WTC11 (cell line): ENCODE measurements around the gene TRIP13. TPM values are rescaled to one million over a fixed set of nuclear protein-coding genes. Genes with fewer than 3 reads are reported as not detected.
A peak's percentile ranks its signal among the peaks of the same experiment; 100 is the strongest.

Experiments
- ATAC-seq: fragments of 200-7000 bp; cut with Tn5 transposase; 2 replicates; pipeline ENCODE4 v1.10.0; 2021; ENCODE audit warnings: mild to moderate bottlenecking, moderate library complexity
- CTCF ChIA-PET: fragments of 300-600 bp; sonication (Branson Sonifier 250); formaldehyde crosslinking; loops from one replicate; lab custom pipeline; 2021; ENCODE audit warnings: antibody characterized with exemption; lab: Charles Lee
- POLR2A ChIA-PET: fragments of 350-600 bp; sonication (Branson Sonifier 250); formaldehyde crosslinking; loops from one replicate; lab custom pipeline; 2021; ENCODE audit warnings: antibody characterized with exemption; lab: Charles Lee
- DNase-seq: peaks from one replicate; pipeline ENCODE4 v3.0.0; 2021; ENCODE audit warnings: low spot score
- H3K27ac Mint-ChIP-seq: 2 replicates; pipeline ENCODE4 v1.8.0; 2021; ENCODE audit warnings: mixed read lengths
- H3K27me3 Mint-ChIP-seq: 2 replicates; pipeline ENCODE4 v1.8.0; 2021; ENCODE audit warnings: low read depth, mild to moderate bottlenecking, moderate library complexity, mixed read lengths
- H3K36me3 Mint-ChIP-seq: 2 replicates; pipeline ENCODE4 v1.8.0; 2021; ENCODE audit warnings: mixed read lengths
- H3K4me1 Mint-ChIP-seq: 2 replicates; pipeline ENCODE4 v1.8.0; 2022; ENCODE audit warnings: mixed read lengths
- H3K4me3 Mint-ChIP-seq: 2 replicates; pipeline ENCODE4 v1.8.0; 2021; ENCODE audit warnings: mild to moderate bottlenecking, moderate library complexity, mixed read lengths
- H3K9me3 Mint-ChIP-seq: 2 replicates; pipeline ENCODE4 v1.8.0; 2021; ENCODE audit warnings: mixed read lengths
- ARID4B ChIP-seq: sonication (generic); formaldehyde crosslinking; IDR thresholded peaks from 2 replicates; pipeline ENCODE4 v1.8.0; 2023; ENCODE audit warnings: missing genetic modification reagents, mild to moderate bottlenecking, borderline replicate concordance
- CREB1 ChIP-seq: sonication (generic); formaldehyde crosslinking; IDR thresholded peaks from 2 replicates; pipeline ENCODE4 v1.8.0; 2023; ENCODE audit warnings: mild to moderate bottlenecking, missing genetic modification reagents
- CREM ChIP-seq: sonication (generic); formaldehyde crosslinking; IDR thresholded peaks from 2 replicates; pipeline ENCODE4 v1.8.1; 2022; ENCODE audit warnings: mild to moderate bottlenecking, missing genetic modification reagents, moderate library complexity
- ELF4 ChIP-seq: sonication (generic); formaldehyde crosslinking; IDR thresholded peaks from 2 replicates; pipeline ENCODE4 v1.8.1; 2022; ENCODE audit warnings: low read depth, mild to moderate bottlenecking, moderate library complexity, missing genetic modification reagents
- EMX1 ChIP-seq: fragments of 250-450 bp; sonication (Bioruptor Pico); IDR thresholded peaks from 2 replicates; pipeline ENCODE4 v1.8.0; 2021; ENCODE audit warnings: mild to moderate bottlenecking
- ESRRA ChIP-seq: sonication (generic); formaldehyde crosslinking; IDR thresholded peaks from 2 replicates; pipeline ENCODE4 v1.8.1; 2022; ENCODE audit warnings: mild to moderate bottlenecking, missing genetic modification reagents, borderline replicate concordance
- GRHL2 ChIP-seq: fragments of 250-450 bp; sonication (Bioruptor Pico); IDR thresholded peaks from 2 replicates; pipeline ENCODE4 v1.8.0; 2022; ENCODE audit warnings: mild to moderate bottlenecking, moderate library complexity; ENCODE audit not compliant: insufficient replicate concordance, severe bottlenecking
- GTF2I ChIP-seq: fragments of 250-450 bp; sonication (Bioruptor Pico); conservative IDR thresholded peaks from 2 replicates; pipeline ENCODE4 v1.4.0; 2021; ENCODE audit warnings: mild to moderate bottlenecking
- MYBL2 ChIP-seq: sonication (generic); formaldehyde crosslinking; IDR thresholded peaks from 2 replicates; pipeline ENCODE4 v1.8.1; 2023; ENCODE audit warnings: mild to moderate bottlenecking, moderate library complexity, missing genetic modification reagents
- NR2C2 ChIP-seq: sonication (generic); formaldehyde crosslinking; IDR thresholded peaks from 2 replicates; pipeline ENCODE4 v1.8.0; 2022; ENCODE audit warnings: mild to moderate bottlenecking, missing genetic modification reagents
- PRRX2 ChIP-seq: fragments of 250-450 bp; sonication (Bioruptor Pico); IDR thresholded peaks from 2 replicates; pipeline ENCODE4 v1.8.0; 2021; ENCODE audit warnings: mild to moderate bottlenecking
- SMAD3 ChIP-seq: sonication (generic); formaldehyde crosslinking; IDR thresholded peaks from 2 replicates; pipeline ENCODE4 v1.8.0; 2022; ENCODE audit warnings: missing genetic modification reagents, mild to moderate bottlenecking, borderline replicate concordance
- SMAD4 ChIP-seq: sonication (generic); formaldehyde crosslinking; IDR thresholded peaks from 2 replicates; pipeline ENCODE4 v1.8.0; 2022; ENCODE audit warnings: mild to moderate bottlenecking, missing genetic modification reagents
- TCF7 ChIP-seq: sonication (generic); formaldehyde crosslinking; IDR thresholded peaks from 2 replicates; pipeline ENCODE4 v1.8.0; 2022; ENCODE audit warnings: mild to moderate bottlenecking, low read depth, missing genetic modification reagents, moderate library complexity
- ZMAT4 ChIP-seq: fragments of 250-450 bp; sonication (Bioruptor Pico); IDR thresholded peaks from 2 replicates; pipeline ENCODE4 v1.9.0; 2021; ENCODE audit warnings: mild to moderate bottlenecking
- ZNF219 ChIP-seq: sonication (generic); formaldehyde crosslinking; IDR thresholded peaks from 2 replicates; pipeline ENCODE4 v1.8.0; 2023; ENCODE audit warnings: missing genetic modification reagents, mild to moderate bottlenecking, borderline replicate concordance
- ZNF263 ChIP-seq: sonication (generic); formaldehyde crosslinking; IDR thresholded peaks from 2 replicates; pipeline ENCODE4 v1.8.1; 2022; ENCODE audit warnings: low read depth, mild to moderate bottlenecking, moderate library complexity, missing genetic modification reagents
- total RNA-seq: library from RNA; stranded (reverse); gene quantifications from 3 replicates; pipeline ENCODE4 v1.2.3, GENCODE V29; 2021
- TF ChIP-seq, protein P1 (sequence below): fragments of 250-450 bp; sonication (Bioruptor Pico); conservative IDR thresholded peaks from 2 replicates; pipeline ENCODE4 v1.9.0; 2021; ENCODE audit warnings: mild to moderate bottlenecking
- TF ChIP-seq, protein P2 (sequence below): fragments of 250-450 bp; sonication (Bioruptor Pico); IDR thresholded peaks from 2 replicates; pipeline ENCODE4 v2.1.2; 2022; ENCODE audit warnings: mild to moderate bottlenecking, moderate library complexity
- TF ChIP-seq, protein P3 (sequence below): sonication (generic); formaldehyde crosslinking; conservative IDR thresholded peaks from 2 replicates; pipeline ENCODE4 v1.8.1; 2023; ENCODE audit warnings: mild to moderate bottlenecking, low read depth, missing genetic modification reagents, moderate library complexity

TRIP13 gene
- total RNA-seq, 1 experiment from 2014 or later = 33.7 TPM

- H3K27me3 Mint-ChIP-seq = no peaks in the 10 kb centered on the region; the same call in 1 of the 2 replicates
- no peak for DNase-seq
- POLR2A ChIA-PET = no interaction called here
- no peaks in the 10 kb centered on the region for H3K4me1 Mint-ChIP-seq
- H3K36me3 Mint-ChIP-seq = no peaks in the 10 kb centered on the region
- H3K9me3 Mint-ChIP-seq = no peaks in the 10 kb centered on the region
- CTCF ChIA-PET = interaction anchor here (0.6 to 1.8 kb wide), 5 partner anchors 11 to 202 kb away, joined by 3 to 4 read pairs (median 3); no protein-coding TSS in a partner anchor
- peak; percentile 47; the same call in 1 of the 2 replicates for ATAC-seq
- no peak overlapping the region for H3K27ac Mint-ChIP-seq
- no peak for TF ChIP-seq ESRRA (CRISPR knock-in tag)
- TF ChIP-seq GTF2I (CRISPR knock-in tag) = no peak
- TF ChIP-seq PRRX2 (CRISPR knock-in tag) = no peak
- TF ChIP-seq, protein P1, sequence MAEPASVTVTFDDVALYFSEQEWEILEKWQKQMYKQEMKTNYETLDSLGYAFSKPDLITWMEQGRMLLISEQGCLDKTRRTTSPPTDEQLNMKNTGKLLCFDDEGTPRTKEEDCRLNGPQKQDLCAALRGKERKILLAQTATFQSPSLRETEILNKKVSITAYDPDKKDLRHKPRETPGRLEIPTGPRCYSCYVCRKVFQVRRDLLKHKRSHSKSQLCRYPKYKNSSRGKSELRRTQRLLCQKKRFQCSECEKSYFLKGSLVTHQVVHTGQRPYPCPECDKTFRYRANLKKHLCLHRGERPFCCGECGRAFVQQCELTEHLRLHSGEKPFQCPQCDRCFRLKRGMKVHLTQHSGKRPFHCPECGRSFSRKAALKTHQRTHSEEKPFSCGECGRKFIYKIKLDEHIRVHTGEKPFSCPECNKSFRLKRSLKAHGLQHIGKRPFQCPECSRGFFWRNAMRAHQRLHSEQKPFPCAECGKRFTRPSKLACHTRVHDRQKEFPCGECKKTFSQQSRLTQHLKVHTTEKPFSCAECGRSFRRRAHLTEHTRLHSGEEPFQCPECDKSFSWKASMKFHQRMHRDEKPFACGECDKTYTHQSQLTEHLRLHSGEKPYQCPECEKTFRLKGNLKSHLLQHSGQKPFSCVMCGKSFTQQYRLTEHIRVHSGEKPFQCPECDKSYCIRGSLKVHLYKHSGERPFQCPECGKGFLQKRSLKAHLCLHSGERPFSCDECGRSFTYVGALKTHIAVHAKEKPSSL (CRISPR knock-in tag) = no peak
- no peak for TF ChIP-seq ZNF263 (CRISPR knock-in tag)
- TF ChIP-seq SMAD4 (CRISPR knock-in tag) = no peak
- TF ChIP-seq EMX1 (CRISPR knock-in tag) = no peak
- TF ChIP-seq NR2C2 (CRISPR knock-in tag) = no peak
- no peak for TF ChIP-seq CREM (CRISPR knock-in tag)
- TF ChIP-seq GRHL2 (CRISPR knock-in tag) = no peak
- TF ChIP-seq TCF7 (CRISPR knock-in tag) = no peak
- TF ChIP-seq, protein P2, sequence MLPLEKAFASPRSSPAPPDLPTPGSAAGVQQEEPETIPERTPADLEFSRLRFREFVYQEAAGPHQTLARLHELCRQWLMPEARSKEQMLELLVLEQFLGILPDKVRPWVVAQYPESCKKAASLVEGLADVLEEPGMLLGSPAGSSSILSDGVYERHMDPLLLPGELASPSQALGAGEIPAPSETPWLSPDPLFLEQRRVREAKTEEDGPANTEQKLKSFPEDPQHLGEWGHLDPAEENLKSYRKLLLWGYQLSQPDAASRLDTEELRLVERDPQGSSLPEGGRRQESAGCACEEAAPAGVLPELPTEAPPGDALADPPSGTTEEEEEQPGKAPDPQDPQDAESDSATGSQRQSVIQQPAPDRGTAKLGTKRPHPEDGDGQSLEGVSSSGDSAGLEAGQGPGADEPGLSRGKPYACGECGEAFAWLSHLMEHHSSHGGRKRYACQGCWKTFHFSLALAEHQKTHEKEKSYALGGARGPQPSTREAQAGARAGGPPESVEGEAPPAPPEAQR (CRISPR knock-in tag) = no peak
- no peak for TF ChIP-seq ELF4 (CRISPR knock-in tag)
- TF ChIP-seq, protein P3, sequence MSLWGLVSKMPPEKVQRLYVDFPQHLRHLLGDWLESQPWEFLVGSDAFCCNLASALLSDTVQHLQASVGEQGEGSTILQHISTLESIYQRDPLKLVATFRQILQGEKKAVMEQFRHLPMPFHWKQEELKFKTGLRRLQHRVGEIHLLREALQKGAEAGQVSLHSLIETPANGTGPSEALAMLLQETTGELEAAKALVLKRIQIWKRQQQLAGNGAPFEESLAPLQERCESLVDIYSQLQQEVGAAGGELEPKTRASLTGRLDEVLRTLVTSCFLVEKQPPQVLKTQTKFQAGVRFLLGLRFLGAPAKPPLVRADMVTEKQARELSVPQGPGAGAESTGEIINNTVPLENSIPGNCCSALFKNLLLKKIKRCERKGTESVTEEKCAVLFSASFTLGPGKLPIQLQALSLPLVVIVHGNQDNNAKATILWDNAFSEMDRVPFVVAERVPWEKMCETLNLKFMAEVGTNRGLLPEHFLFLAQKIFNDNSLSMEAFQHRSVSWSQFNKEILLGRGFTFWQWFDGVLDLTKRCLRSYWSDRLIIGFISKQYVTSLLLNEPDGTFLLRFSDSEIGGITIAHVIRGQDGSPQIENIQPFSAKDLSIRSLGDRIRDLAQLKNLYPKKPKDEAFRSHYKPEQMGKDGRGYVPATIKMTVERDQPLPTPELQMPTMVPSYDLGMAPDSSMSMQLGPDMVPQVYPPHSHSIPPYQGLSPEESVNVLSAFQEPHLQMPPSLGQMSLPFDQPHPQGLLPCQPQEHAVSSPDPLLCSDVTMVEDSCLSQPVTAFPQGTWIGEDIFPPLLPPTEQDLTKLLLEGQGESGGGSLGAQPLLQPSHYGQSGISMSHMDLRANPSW (CRISPR knock-in tag) = no peak
- no peak overlapping the region for H3K4me3 Mint-ChIP-seq
Observed at GRCh38 chr5:965604-966344, 73.1 kb downstream of the TRIP13 start.

GRCh38 chr5:966345-966710 is 73.6 kb downstream of the TRIP13 start:
- H3K9me3 Mint-ChIP-seq = peaks cover 5% of the 10 kb centered on the region
- POLR2A ChIA-PET = no interaction called here
- no peaks in the 10 kb centered on the region for H3K4me1 Mint-ChIP-seq
- no peaks in the 10 kb centered on the region; the same call in 1 of the 2 replicates for H3K27me3 Mint-ChIP-seq
- no peak overlapping the region for H3K4me3 Mint-ChIP-seq
- H3K27ac Mint-ChIP-seq = no peak overlapping the region
- DNase-seq (no peak), ATAC-seq (no peak)
- H3K36me3 Mint-ChIP-seq = no peaks in the 10 kb centered on the region
- CTCF ChIA-PET = interaction anchor here (0.6 to 1.8 kb wide), 5 partner anchors 10 to 201 kb away, joined by 3 to 4 read pairs (median 3); no protein-coding TSS in a partner anchor
- no peak for TF ChIP-seq MYBL2 (CRISPR knock-in tag)

DNA sequence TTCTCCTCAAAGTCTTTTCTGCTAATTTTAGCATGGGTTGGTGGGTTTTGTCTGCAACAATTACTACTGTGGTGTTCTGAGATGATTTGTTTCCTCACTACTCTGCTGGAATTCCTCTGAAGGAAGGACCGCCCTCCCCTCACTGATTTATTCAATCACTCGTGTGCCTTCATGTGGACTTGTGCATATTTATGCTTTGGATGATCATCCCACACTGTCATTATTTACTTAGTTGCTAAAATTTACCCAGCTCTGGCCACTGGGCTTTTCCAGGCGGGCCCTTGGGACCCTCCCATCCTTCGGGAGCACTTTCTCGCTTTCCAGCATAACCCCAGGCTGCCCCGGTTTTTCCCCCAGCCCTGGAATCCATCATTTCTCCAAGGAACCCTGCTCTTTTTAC is 74.3 kb downstream of the TRIP13 start:
- H3K27me3 Mint-ChIP-seq = no peaks in the 10 kb centered on the region; the same call in none of the 2 replicates
- peaks cover 11% of the 10 kb centered on the region for H3K9me3 Mint-ChIP-seq
- no peaks in the 10 kb centered on the region for H3K36me3 Mint-ChIP-seq
- DNase-seq (no peak), ATAC-seq (no peak)
- POLR2A ChIA-PET = no interaction called here
- H3K27ac Mint-ChIP-seq = no peak overlapping the region
- CTCF ChIA-PET = interaction anchor here (0.6 kb wide), 1 partner anchor 40 kb away, joined by 3 read pairs; no protein-coding TSS in a partner anchor
- no peak overlapping the region for H3K4me3 Mint-ChIP-seq
- H3K4me1 Mint-ChIP-seq = no peaks in the 10 kb centered on the region
- TF ChIP-seq ARID4B (CRISPR knock-in tag) (no peak), SMAD3 (CRISPR knock-in tag) (no peak), ZMAT4 (CRISPR knock-in tag) (no peak), CREB1 (CRISPR knock-in tag) (no peak), ZNF219 (CRISPR knock-in tag) (no peak)
